ENCODE results near the gene ACTL6B.

The ACTL6B gene

DNA sequence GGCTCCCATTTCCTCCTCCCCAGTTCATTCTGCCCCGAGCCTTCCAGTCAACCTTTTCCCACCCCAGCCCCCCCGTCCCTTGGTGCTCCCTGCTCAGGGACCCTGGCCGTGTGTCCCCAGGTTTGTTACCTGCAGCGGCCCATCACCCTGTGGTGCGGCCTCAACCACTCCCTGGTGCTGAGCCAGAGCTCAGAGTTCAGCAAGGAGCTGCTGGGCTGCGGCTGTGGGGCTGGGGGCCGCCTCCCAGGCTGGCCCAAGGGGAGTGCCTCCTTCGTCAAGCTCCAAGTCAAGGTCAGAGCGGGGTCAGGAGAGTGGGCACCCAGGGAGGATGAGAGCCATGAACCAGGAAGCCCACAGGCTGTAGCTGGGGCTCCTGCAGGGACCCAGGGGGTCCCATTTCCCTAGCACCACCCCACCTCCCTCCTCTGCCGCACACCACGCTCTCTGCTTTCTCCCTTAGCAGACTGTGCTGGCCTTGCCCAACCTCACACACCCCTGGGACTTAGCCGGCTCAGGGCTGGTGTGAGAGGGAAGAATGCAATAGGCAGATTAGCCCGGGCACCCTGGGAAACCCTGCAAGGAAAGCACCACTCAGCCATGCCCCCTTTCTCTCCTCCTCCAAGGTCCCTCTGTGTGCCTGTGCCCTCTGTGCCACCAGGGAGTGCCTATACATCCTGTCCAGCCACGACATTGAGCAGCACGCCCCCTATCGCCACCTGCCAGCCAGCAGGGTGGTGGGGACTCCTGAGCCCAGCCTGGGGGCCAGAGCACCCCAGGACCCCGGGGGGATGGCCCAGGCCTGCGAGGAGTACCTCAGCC lies 56.1 kb downstream of the ACTL6B start:
- H3K4me1 ChIP-seq (ENCODE audit: control insufficient read depth, low read depth, low read length) = peaks cover 18% of the 10 kb centered on the region
- H3K36me3 ChIP-seq (ENCODE audit: control insufficient read depth, low read depth, low read length) = no peaks in the 10 kb centered on the region
- no peak overlapping the region for H3K27ac ChIP-seq (ENCODE audit: low read length)
- H3K27me3 ChIP-seq (ENCODE audit: control insufficient read depth, insufficient read depth, low read length) = peaks cover 4% of the 10 kb centered on the region
- H3K9me3 ChIP-seq (ENCODE audit: control insufficient read depth, low read depth, low read length) = no peaks in the 10 kb centered on the region
- no peak overlapping the region for H3K4me3 ChIP-seq (ENCODE audit: low read length)
- H3K9ac ChIP-seq (ENCODE audit: low read length) = no peak overlapping the region

DNA sequence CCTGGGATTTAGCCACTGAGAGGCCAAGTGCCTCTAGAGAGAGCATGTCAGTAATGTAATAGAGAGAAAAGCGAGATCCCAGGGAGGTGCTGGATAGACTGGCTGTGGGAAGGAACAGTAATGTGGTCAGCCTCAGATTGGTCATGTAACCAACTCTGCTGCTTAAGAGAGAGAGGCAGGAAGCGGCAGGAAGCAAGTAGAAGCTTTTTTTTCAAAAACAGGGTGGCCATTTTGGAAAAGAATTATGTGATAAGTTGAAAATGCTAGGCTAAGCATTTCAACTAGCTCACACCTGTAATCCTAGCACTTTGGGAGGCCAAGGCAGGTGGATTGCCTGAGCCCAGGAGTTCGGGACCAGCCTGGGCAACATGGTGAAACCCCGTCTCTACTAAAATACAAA lies 57.8 kb downstream of the ACTL6B start:
- Histone ChIP-seq H3K27me3 (ENCODE audit: control insufficient read depth, insufficient read depth, low read length) (no peaks in the 10 kb centered on the region), H3K4me3 (ENCODE audit: low read length) (no peak overlapping the region), H3K27ac (ENCODE audit: low read length) (no peak overlapping the region), H3K9me3 (ENCODE audit: control insufficient read depth, low read depth, low read length) (no peaks in the 10 kb centered on the region), H3K36me3 (ENCODE audit: control insufficient read depth, low read depth, low read length) (no peaks in the 10 kb centered on the region), H3K9ac (ENCODE audit: low read length) (no peak overlapping the region), H3K4me1 (ENCODE audit: control insufficient read depth, low read depth, low read length) (peaks cover 14% of the 10 kb centered on the region)

DNA sequence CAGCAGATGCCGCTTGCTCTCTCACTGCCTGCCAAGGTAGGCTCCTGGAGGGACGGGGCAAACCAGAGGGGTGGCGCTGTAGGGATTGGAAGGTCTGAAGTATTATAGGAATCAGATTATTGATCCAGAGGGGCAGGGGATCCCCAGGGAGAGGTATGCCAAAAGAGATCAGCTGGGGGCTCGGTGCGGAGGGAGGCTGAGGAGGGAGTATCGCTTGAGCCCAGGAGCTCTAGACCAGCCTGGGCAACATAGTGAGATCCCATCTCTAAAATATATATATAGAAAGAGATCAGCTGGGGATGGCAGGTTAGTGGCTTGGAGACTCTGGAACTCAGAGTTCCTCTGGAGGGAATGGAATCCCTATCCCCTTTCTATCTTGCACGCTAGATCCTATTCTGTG lies 61.1 kb downstream of the ACTL6B start:
- H3K27ac ChIP-seq (ENCODE audit: low read length) = no peak overlapping the region
- peaks cover 11% of the 10 kb centered on the region for H3K27me3 ChIP-seq (ENCODE audit: control insufficient read depth, insufficient read depth, low read length)
- no peaks in the 10 kb centered on the region for H3K9me3 ChIP-seq (ENCODE audit: control insufficient read depth, low read depth, low read length)

More for the DNA sequence above, 61.1 kb downstream of the ACTL6B start:
- Histone ChIP-seq H3K4me3 (ENCODE audit: low read length) (no peak overlapping the region), H3K9ac (ENCODE audit: low read length) (no peak overlapping the region), H3K36me3 (ENCODE audit: control insufficient read depth, low read depth, low read length) (no peaks in the 10 kb centered on the region), H3K4me1 (ENCODE audit: control insufficient read depth, low read depth, low read length) (peaks cover 2% of the 10 kb centered on the region)

Data from iPS-18a (cell line).